ENCODE results near the gene LRRN2. TPM values are rescaled to one million over a fixed set of nuclear protein-coding genes. Genes with fewer than 3 reads are reported as not detected.

LRRN2 gene
- total and polyA plus RNA-seq, 9 of the 15 experiments (the other 6 are each of a cell fraction or from before 2014, with no cell fraction given): 0.05 TPM; not detected in 8

- TF ChIP-seq BRD9 (IDR thresholded peaks at IDR 0.05; ENCODE audit: low read depth, partially characterized antibody) (no peak), NUFIP1 (IDR thresholded peaks at IDR 0.05; ENCODE audit: partially characterized antibody) (no peak), ZKSCAN1 (IDR thresholded peaks at IDR 0.05; ENCODE audit: low read depth, low read length) (no peak), AFF4 (CRISPR knock-in tag; IDR thresholded peaks at IDR 0.05) (no peak), SLC30A9 (CRISPR knock-in tag; IDR thresholded peaks at IDR 0.05) (no peak), WHSC1 (IDR thresholded peaks at IDR 0.05; ENCODE audit: low read length) (no peak), CBFA2T3 (IDR thresholded peaks at IDR 0.05) (no peak; the same call in 1 of the 2 replicates), ZNF224 (CRISPR knock-in tag; IDR thresholded peaks at IDR 0.05) (no peak), ZNF644 (tag; IDR thresholded peaks at IDR 0.05; ENCODE audit: low read depth) (no peak), AFF1 (IDR thresholded peaks at IDR 0.05; ENCODE audit: low read depth in 1 of 2, partially characterized antibody in 2 of 2) (no peak), BACH1 (tag; IDR thresholded peaks at IDR 0.05) (peak; percentile 73), PTRF (tag; IDR thresholded peaks at IDR 0.05) (no peak), ARNT (IDR thresholded peaks at IDR 0.05) (no peak), ZNF23 (CRISPR knock-in tag; IDR thresholded peaks at IDR 0.05) (no peak)
- TF ChIP-seq, protein P1, sequence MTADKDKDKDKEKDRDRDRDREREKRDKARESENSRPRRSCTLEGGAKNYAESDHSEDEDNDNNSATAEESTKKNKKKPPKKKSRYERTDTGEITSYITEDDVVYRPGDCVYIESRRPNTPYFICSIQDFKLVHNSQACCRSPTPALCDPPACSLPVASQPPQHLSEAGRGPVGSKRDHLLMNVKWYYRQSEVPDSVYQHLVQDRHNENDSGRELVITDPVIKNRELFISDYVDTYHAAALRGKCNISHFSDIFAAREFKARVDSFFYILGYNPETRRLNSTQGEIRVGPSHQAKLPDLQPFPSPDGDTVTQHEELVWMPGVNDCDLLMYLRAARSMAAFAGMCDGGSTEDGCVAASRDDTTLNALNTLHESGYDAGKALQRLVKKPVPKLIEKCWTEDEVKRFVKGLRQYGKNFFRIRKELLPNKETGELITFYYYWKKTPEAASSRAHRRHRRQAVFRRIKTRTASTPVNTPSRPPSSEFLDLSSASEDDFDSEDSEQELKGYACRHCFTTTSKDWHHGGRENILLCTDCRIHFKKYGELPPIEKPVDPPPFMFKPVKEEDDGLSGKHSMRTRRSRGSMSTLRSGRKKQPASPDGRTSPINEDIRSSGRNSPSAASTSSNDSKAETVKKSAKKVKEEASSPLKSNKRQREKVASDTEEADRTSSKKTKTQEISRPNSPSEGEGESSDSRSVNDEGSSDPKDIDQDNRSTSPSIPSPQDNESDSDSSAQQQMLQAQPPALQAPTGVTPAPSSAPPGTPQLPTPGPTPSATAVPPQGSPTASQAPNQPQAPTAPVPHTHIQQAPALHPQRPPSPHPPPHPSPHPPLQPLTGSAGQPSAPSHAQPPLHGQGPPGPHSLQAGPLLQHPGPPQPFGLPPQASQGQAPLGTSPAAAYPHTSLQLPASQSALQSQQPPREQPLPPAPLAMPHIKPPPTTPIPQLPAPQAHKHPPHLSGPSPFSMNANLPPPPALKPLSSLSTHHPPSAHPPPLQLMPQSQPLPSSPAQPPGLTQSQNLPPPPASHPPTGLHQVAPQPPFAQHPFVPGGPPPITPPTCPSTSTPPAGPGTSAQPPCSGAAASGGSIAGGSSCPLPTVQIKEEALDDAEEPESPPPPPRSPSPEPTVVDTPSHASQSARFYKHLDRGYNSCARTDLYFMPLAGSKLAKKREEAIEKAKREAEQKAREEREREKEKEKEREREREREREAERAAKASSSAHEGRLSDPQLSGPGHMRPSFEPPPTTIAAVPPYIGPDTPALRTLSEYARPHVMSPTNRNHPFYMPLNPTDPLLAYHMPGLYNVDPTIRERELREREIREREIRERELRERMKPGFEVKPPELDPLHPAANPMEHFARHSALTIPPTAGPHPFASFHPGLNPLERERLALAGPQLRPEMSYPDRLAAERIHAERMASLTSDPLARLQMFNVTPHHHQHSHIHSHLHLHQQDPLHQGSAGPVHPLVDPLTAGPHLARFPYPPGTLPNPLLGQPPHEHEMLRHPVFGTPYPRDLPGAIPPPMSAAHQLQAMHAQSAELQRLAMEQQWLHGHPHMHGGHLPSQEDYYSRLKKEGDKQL (CRISPR knock-in tag; IDR thresholded peaks at IDR 0.05; ENCODE audit: borderline replicate concordance): no peak
Measured at GRCh38 chr1:204670152-204670927, 15.2 kb downstream of the LRRN2 start (continued).

All from K562 (cell line).